ENCODE results near the gene CHD5. TPM values are rescaled to one million over a fixed set of nuclear protein-coding genes. Genes with fewer than 3 reads are reported as not detected.

CHD5 gene
- total and polyA plus RNA-seq, 2 of the 4 experiments (the other 2 are of a cell fraction) = under 0.01 to 0.09 TPM

DNA sequence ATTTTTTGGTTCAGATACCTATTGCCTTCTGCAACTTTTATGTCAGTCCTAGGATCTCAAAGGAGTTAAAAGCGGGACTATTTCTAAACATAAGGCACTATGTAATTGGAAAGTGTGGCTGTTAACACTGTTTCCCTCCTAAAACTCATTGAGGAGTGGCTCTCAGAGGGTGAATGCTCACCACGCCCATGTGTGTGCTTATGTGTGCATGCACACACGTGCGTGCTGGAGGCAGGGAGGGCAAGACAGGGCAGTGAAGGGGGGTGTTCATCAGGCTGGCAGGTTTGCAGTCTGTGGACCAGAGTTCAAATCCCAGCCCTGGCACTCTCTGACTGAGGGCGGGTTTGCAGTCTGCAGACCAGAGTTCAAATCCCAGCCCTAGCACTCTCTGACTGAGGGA, 112.0 kb downstream of the CHD5 start:
- Histone ChIP-seq H3K4me2 (ENCODE audit: low read depth, low read length) (no peak overlapping the region), H2AK9ac (replicated peaks; ENCODE audit: low read depth, low read length, poor library complexity) (no peak overlapping the region), H2AFZ (replicated peaks; ENCODE audit: low read length, poor library complexity) (no peak overlapping the region), H3K4me1 (ENCODE audit: control insufficient read depth, insufficient read depth, low read length) (no peaks in the 10 kb centered on the region), H3K36me3 (ENCODE audit: control insufficient read depth, insufficient read depth, low read length) (no peaks in the 10 kb centered on the region), H3K4me3 (ENCODE audit: insufficient read depth, low read depth, low read length) (no peak overlapping the region), H3K9me3 (ENCODE audit: control insufficient read depth, insufficient read depth, low read length) (no peaks in the 10 kb centered on the region), H3K4ac (ENCODE audit: low read depth, low read length) (no peak overlapping the region), H3K14ac (replicated peaks; ENCODE audit: low read depth, low read length) (no peak overlapping the region), H3K23ac (ENCODE audit: low read depth, low read length) (no peak overlapping the region), H4K91ac (ENCODE audit: insufficient read depth, low read depth, low read length) (no peak overlapping the region), H4K20me1 (ENCODE audit: insufficient read depth, low read length) (no peaks in the 10 kb centered on the region), H2BK120ac (ENCODE audit: low read depth, low read length) (no peak overlapping the region), H4K5ac (ENCODE audit: low read depth, low read length) (no peak overlapping the region), H3K18ac (ENCODE audit: low read depth, low read length) (no peak overlapping the region), H3K79me1 (ENCODE audit: low read depth in 1 of 2, low read length in 2 of 2) (no peaks in the 10 kb centered on the region), H2BK15ac (ENCODE audit: low read depth, low read length) (no peak overlapping the region), H3K27me3 (ENCODE audit: control insufficient read depth, insufficient read depth, low read length) (peaks cover 10% of the 10 kb centered on the region; the same call in 1 of the 2 replicates), H2BK20ac (ENCODE audit: low read depth, low read length) (no peak overlapping the region), H3K9ac (ENCODE audit: low read depth, low read length) (no peak overlapping the region), H2BK5ac (ENCODE audit: low read depth, low read length, poor library complexity, severe bottlenecking) (no peak overlapping the region), H4K8ac (ENCODE audit: low read depth in 2 of 2, low read length in 2 of 2) (no peak overlapping the region), H2AK5ac (ENCODE audit: low read depth, low read length) (no peak overlapping the region), H3K27ac (ENCODE audit: insufficient read depth, low read length) (no peak overlapping the region), H3K9me1 (ENCODE audit: insufficient read depth, low read length) (no peaks in the 10 kb centered on the region), H3K56ac (ENCODE audit: extremely low read depth, insufficient read depth, low read length) (no peak overlapping the region)
- ATAC-seq (ENCODE audit: low read depth) = no peak
- BruUV-seq (replicated peaks) = no TSS peak
- intact Hi-C loops (cut with micrococcal nuclease) (no loop called here), dilution Hi-C loops (cut with HindIII; ENCODE audit: low sequenced_read_pairs, unreplicated experiment) (no loop called here), in situ Hi-C loops (cut with MboI; ENCODE audit: low sequenced_read_pairs) (no loop called here)
- CTCF ChIA-PET = no interaction called here
- no peak for DNase-seq
- POLR2A ChIA-PET (ENCODE audit: unreplicated experiment) = no interaction called here
- TF ChIP-seq POLR2A (IDR thresholded peaks at IDR 0.05; ENCODE audit: low read depth, low read length) (no peak), RFX5 (IDR thresholded peaks at IDR 0.05; ENCODE audit: low read depth, low read length) (no peak), SMC3 (IDR thresholded peaks at IDR 0.05; ENCODE audit: low read depth, low read length) (no peak), CEBPB (IDR thresholded peaks at IDR 0.05; ENCODE audit: low read depth, low read length) (no peak), MXI1 (IDR thresholded peaks at IDR 0.05; ENCODE audit: borderline replicate concordance, low read depth, low read length) (no peak), RAD21 (IDR thresholded peaks at IDR 0.05; ENCODE audit: low read length) (no peak), CHD1 (IDR thresholded peaks at IDR 0.05; ENCODE audit: low read depth, low read length) (no peak), USF2 (IDR thresholded peaks at IDR 0.05; ENCODE audit: low read depth, low read length) (no peak), FOS (IDR thresholded peaks at IDR 0.05; ENCODE audit: low read depth, low read length) (no peak), RCOR1 (IDR thresholded peaks at IDR 0.05; ENCODE audit: insufficient replicate concordance, low read length) (no peak), NFE2L2 (IDR thresholded peaks at IDR 0.05; ENCODE audit: low read depth, low read length) (no peak), ELK1 (IDR thresholded peaks at IDR 0.05; ENCODE audit: borderline replicate concordance, low read depth, low read length) (no peak), BHLHE40 (IDR thresholded peaks at IDR 0.05; ENCODE audit: low read depth, low read length) (no peak), MAFK (IDR thresholded peaks at IDR 0.05; ENCODE audit: low read depth, low read length) (no peak)
- TF ChIP-seq, protein P1, sequence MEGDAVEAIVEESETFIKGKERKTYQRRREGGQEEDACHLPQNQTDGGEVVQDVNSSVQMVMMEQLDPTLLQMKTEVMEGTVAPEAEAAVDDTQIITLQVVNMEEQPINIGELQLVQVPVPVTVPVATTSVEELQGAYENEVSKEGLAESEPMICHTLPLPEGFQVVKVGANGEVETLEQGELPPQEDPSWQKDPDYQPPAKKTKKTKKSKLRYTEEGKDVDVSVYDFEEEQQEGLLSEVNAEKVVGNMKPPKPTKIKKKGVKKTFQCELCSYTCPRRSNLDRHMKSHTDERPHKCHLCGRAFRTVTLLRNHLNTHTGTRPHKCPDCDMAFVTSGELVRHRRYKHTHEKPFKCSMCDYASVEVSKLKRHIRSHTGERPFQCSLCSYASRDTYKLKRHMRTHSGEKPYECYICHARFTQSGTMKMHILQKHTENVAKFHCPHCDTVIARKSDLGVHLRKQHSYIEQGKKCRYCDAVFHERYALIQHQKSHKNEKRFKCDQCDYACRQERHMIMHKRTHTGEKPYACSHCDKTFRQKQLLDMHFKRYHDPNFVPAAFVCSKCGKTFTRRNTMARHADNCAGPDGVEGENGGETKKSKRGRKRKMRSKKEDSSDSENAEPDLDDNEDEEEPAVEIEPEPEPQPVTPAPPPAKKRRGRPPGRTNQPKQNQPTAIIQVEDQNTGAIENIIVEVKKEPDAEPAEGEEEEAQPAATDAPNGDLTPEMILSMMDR (conservative IDR thresholded peaks at IDR 0.05; ENCODE audit: low read depth, low read length) = no peak
- 100% methylated on average over 1 of the region's 5 CpGs; no CpG with 5 or more reads in 1 of the 2 experiments for WGBS, 2 experiments (ENCODE audit: extremely low coverage in 2 of 2, insufficient read length in 1 of 2)

All from IMR-90 (cell line).